Measurements from ENCODE around the gene MAN1C1. TPM values are rescaled to one million over a fixed set of nuclear protein-coding genes. Genes with fewer than 3 reads are reported as not detected.

The MAN1C1 gene
- total and polyA plus RNA-seq, 2 donors (not counting 1 experiment from before 2014, with no cell fraction given) = 0.31 to 0.89 TPM

- Mint-ChIP-seq H3K4me1 (no peaks in the 10 kb centered on the region), H3K9me3 (ENCODE audit: insufficient read depth) (no peaks in the 10 kb centered on the region), H3K27me3 (peaks cover 31% of the 10 kb centered on the region), H3K4me3 (no peak overlapping the region), H3K27ac (no peak overlapping the region)
- ATAC-seq (ENCODE audit: low read depth) (no peak), DNase-seq (no peak)
- intact Hi-C loops (cut with micrococcal nuclease) = no loop called here
- peaks cover 0 to 9% (median 1%) of the 10 kb centered on the region in 4 experiments for H3K27me3 ChIP-seq (replicated peaks in 1 of 4; ENCODE audit: control extremely low read depth in 1 of 4, control insufficient read depth in 3 of 4, insufficient read depth in 4 of 4, low read length in 3 of 4)
- no peak overlapping the region for H3K27ac ChIP-seq (ENCODE audit: low read length in 2 of 2)
- H3K9ac ChIP-seq (ENCODE audit: low read length) = no peak overlapping the region
- no peak overlapping the region for H2AFZ ChIP-seq (ENCODE audit: insufficient read depth, low read depth, low read length, poor library complexity, severe bottlenecking)
- no peak for TF ChIP-seq EZH2 (IDR thresholded peaks at IDR 0.05; ENCODE audit: borderline replicate concordance, insufficient read depth, low read depth, low read length, poor library complexity, severe bottlenecking)
- TF ChIP-seq CTCF (IDR thresholded peaks at IDR 0.05) = no peak
- POLR2A ChIA-PET = no interaction called here
- WGBS (ENCODE audit: insufficient coverage) = 100% methylated on average over 1 of the region's 1 CpG
- H3K9me3 ChIP-seq (ENCODE audit: control extremely low read depth in 1 of 3, control insufficient read depth in 2 of 3, insufficient read depth in 1 of 3, low read length in 2 of 3) = no peaks in the 10 kb centered on the region
- no peaks in the 10 kb centered on the region for H4K20me1 ChIP-seq (ENCODE audit: control insufficient read depth, insufficient read depth, low read length, poor library complexity, severe bottlenecking)
- H3K79me2 ChIP-seq (ENCODE audit: control insufficient read depth, insufficient read depth, low read length) = no peaks in the 10 kb centered on the region
- no peak overlapping the region for H3K4me2 ChIP-seq (replicated peaks; ENCODE audit: low read depth, low read length, poor library complexity, severe bottlenecking)
- no peaks in the 10 kb centered on the region for H3K36me3 ChIP-seq (replicated peaks in 1 of 2; ENCODE audit: control extremely low read depth in 1 of 2, control insufficient read depth in 1 of 2, extremely low read depth in 1 of 2, insufficient read depth in 2 of 2, low read length in 1 of 2)
- no peaks in the 10 kb centered on the region for H3K4me1 ChIP-seq (ENCODE audit: control insufficient read depth in 2 of 2, insufficient read depth in 2 of 2, low read length in 2 of 2)
- no peak overlapping the region for H3K4me3 ChIP-seq (ENCODE audit: control extremely low read depth in 1 of 5, extremely low read depth in 1 of 5, insufficient read depth in 1 of 5, low read depth in 2 of 5, low read length in 4 of 5)
- CTCF ChIA-PET = no interaction called here
These were observed 119.5 kb downstream of the MAN1C1 start for GRCh38 chr1:25735956-25736529.

GRCh38 chr1:25737130-25737529 lies 120.5 kb downstream of the MAN1C1 start:
- POLR2A ChIA-PET = no interaction called here
- H3K27ac ChIP-seq (ENCODE audit: low read length in 2 of 2) = no peak overlapping the region
- no peaks in the 10 kb centered on the region for H3K4me1 Mint-ChIP-seq

More at GRCh38 chr1:25737130-25737529, 120.5 kb downstream of the MAN1C1 start:
- DNase-seq (no peak), ATAC-seq (ENCODE audit: low read depth) (no peak)
- intact Hi-C loops (cut with micrococcal nuclease) = no loop called here
- 23% methylated on average over 6 of the region's 6 CpGs for WGBS (ENCODE audit: insufficient coverage)
- H3K9me3 ChIP-seq (ENCODE audit: control extremely low read depth in 1 of 3, control insufficient read depth in 2 of 3, insufficient read depth in 1 of 3, low read length in 2 of 3) = no peaks in the 10 kb centered on the region
- H3K27me3 Mint-ChIP-seq = peaks cover 31% of the 10 kb centered on the region
- H4K20me1 ChIP-seq (ENCODE audit: control insufficient read depth, insufficient read depth, low read length, poor library complexity, severe bottlenecking) = no peaks in the 10 kb centered on the region
- TF ChIP-seq EZH2 (IDR thresholded peaks at IDR 0.05; ENCODE audit: borderline replicate concordance, insufficient read depth, low read depth, low read length, poor library complexity, severe bottlenecking) = no peak
- no peak for TF ChIP-seq CTCF (IDR thresholded peaks at IDR 0.05)
- no peak overlapping the region for H3K4me2 ChIP-seq (replicated peaks; ENCODE audit: low read depth, low read length, poor library complexity, severe bottlenecking)
- no peaks in the 10 kb centered on the region for H3K36me3 ChIP-seq (replicated peaks in 1 of 2; ENCODE audit: control extremely low read depth in 1 of 2, control insufficient read depth in 1 of 2, extremely low read depth in 1 of 2, insufficient read depth in 2 of 2, low read length in 1 of 2)
- H3K27me3 ChIP-seq (replicated peaks in 1 of 4; ENCODE audit: control extremely low read depth in 1 of 4, control insufficient read depth in 3 of 4, insufficient read depth in 4 of 4, low read length in 3 of 4) = peaks cover 0 to 9% (median 1%) of the 10 kb centered on the region in 4 experiments
- H3K9me3 Mint-ChIP-seq (ENCODE audit: insufficient read depth) = no peaks in the 10 kb centered on the region
- H2AFZ ChIP-seq (ENCODE audit: insufficient read depth, low read depth, low read length, poor library complexity, severe bottlenecking) = no peak overlapping the region
- H3K4me3 ChIP-seq (ENCODE audit: control extremely low read depth in 1 of 5, extremely low read depth in 1 of 5, insufficient read depth in 1 of 5, low read depth in 2 of 5, low read length in 4 of 5) = no peak overlapping the region
- no peaks in the 10 kb centered on the region for H3K4me1 ChIP-seq (ENCODE audit: control insufficient read depth in 2 of 2, insufficient read depth in 2 of 2, low read length in 2 of 2)
- H3K79me2 ChIP-seq (ENCODE audit: control insufficient read depth, insufficient read depth, low read length) = no peaks in the 10 kb centered on the region
- no peak overlapping the region for H3K4me3 Mint-ChIP-seq
- no peak overlapping the region for H3K9ac ChIP-seq (ENCODE audit: low read length)
- no peak overlapping the region for H3K27ac Mint-ChIP-seq
- CTCF ChIA-PET = no interaction called here
